Naive B cell (primary cell): ENCODE data around the gene MACC1. TPM values are rescaled to one million over a fixed set of nuclear protein-coding genes. Genes with fewer than 3 reads are reported as not detected.
A peak's percentile ranks its signal among the peaks of the same experiment; 100 is the strongest.

Source experiments
- ATAC-seq, 2 donors: fragments of 150-1000 bp; cut with Tn5 transposase; 2 replicates each; pipeline ENCODE4 v1.10.0; 2021; ENCODE audit warnings: low read depth in 2 of 2, mild to moderate bottlenecking in 2 of 2, moderate library complexity in 2 of 2
- DNase-seq: peaks from one replicate; pipeline ENCODE4 v3.0.0; 2022
- H3K27ac Mint-ChIP-seq, 6 donors: one replicate each; pipeline ENCODE4 v1.8.0; 2020 to 2022; ENCODE audit warnings: mild to moderate bottlenecking in 6 of 6, mixed read lengths in 6 of 6, moderate library complexity in 5 of 6, inconsistent platforms in 2 of 6
- H3K27me3 Mint-ChIP-seq, 3 donors: one replicate each; pipeline ENCODE4 v1.8.0; 2021 to 2022; ENCODE audit warnings: mixed read lengths in 3 of 3, mild to moderate bottlenecking in 1 of 3
- H3K36me3 Mint-ChIP-seq, 2 donors: one replicate each; pipeline ENCODE4 v1.8.0; 2020 to 2022; ENCODE audit warnings: mixed read lengths in 2 of 2, inconsistent platforms in 1 of 2, mild to moderate bottlenecking in 1 of 2
- H3K4me1 Mint-ChIP-seq, 3 donors: one replicate each; pipeline ENCODE4 v1.8.0; 2020 to 2022; ENCODE audit warnings: mixed read lengths in 3 of 3, inconsistent platforms in 1 of 3, mild to moderate bottlenecking in 1 of 3, moderate library complexity in 1 of 3
- H3K4me3 Mint-ChIP-seq, 8 donors: one replicate each; pipeline ENCODE4 v1.8.0; 2020 to 2022; ENCODE audit warnings: mild to moderate bottlenecking in 8 of 8, mixed read lengths in 8 of 8, moderate library complexity in 8 of 8, inconsistent platforms in 2 of 8
- H3K9me3 Mint-ChIP-seq, 7 donors: one replicate each; pipeline ENCODE4 v1.8.0; 2020 to 2022; ENCODE audit warnings: mixed read lengths in 7 of 7, mild to moderate bottlenecking in 5 of 7, inconsistent platforms in 2 of 7, moderate library complexity in 1 of 7
- polyA plus RNA-seq, 6 donors: library from polyadenylated mRNA; unstranded; fragments of 300-500 nt; fragmentation: Illumina TruSeq; gene quantifications; one replicate each; pipeline ENCODE4 v1.2.3, GENCODE V29; 2021; ENCODE audit warnings: low read depth in 6 of 6

The MACC1 gene
- polyA plus RNA-seq, 6 donors from 2014 or later = 0.06 to 1.9 (median 0.89) TPM

- Mint-ChIP-seq H3K9me3 (no peaks in the 10 kb centered on the region), H3K27me3 (no peaks in the 10 kb centered on the region), H3K4me3 (no peak overlapping the region), H3K27ac (peak overlapping the region in 1 of 6 donors; percentile 49), H3K36me3 (peaks cover 0 to 6% of the 10 kb centered on the region in 2 donors), H3K4me1 (no peaks in the 10 kb centered on the region)
- no peak for DNase-seq
- ATAC-seq = no peak
Observed at GRCh38 chr7:20173828-20174227, 43.4 kb downstream of the MACC1 start.

GRCh38 chr7:20172736-20173334 is 44.3 kb downstream of the MACC1 start:
- no peaks in the 10 kb centered on the region for H3K27me3 Mint-ChIP-seq
- ATAC-seq (peak; percentile 47 to 60), DNase-seq (peak; percentile 25)
- peaks cover 0 to 6% of the 10 kb centered on the region in 2 donors for H3K36me3 Mint-ChIP-seq
- H3K4me3 Mint-ChIP-seq = no peak overlapping the region
- no peaks in the 10 kb centered on the region for H3K9me3 Mint-ChIP-seq
- no peaks in the 10 kb centered on the region for H3K4me1 Mint-ChIP-seq
- H3K27ac Mint-ChIP-seq = no peak overlapping the region

- H3K27ac Mint-ChIP-seq = no peak overlapping the region
- H3K4me1 Mint-ChIP-seq = no peaks in the 10 kb centered on the region
- DNase-seq = no peak
- ATAC-seq = no peak
- H3K27me3 Mint-ChIP-seq = no peaks in the 10 kb centered on the region
- no peaks in the 10 kb centered on the region for H3K9me3 Mint-ChIP-seq
- peaks cover 0 to 10% of the 10 kb centered on the region in 2 donors for H3K36me3 Mint-ChIP-seq
- no peak overlapping the region for H3K4me3 Mint-ChIP-seq
Observed at GRCh38 chr7:20170633-20171032, 46.6 kb downstream of the MACC1 start.

DNA sequence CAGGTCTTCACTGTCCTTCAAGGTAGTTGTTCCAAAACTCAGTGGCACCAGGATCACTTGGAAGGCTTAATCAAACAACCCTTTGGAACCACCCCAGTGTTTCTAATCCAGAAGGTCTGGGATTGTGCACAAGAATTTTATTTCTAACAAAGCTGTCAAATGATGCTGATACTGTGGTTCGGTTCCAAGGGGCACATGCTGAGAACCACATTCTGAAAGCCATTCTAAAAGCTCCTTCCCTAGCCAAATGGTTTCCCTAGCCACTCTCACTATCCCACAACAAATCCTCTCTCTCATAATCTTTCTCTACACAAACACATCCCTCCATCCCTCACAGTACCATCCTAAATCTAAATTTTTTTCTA is 52.1 kb downstream of the MACC1 start:
- ATAC-seq = no peak
- H3K27me3 Mint-ChIP-seq = no peaks in the 10 kb centered on the region
- no peak for DNase-seq
- no peak overlapping the region for H3K4me3 Mint-ChIP-seq
- peaks cover 0 to 15% of the 10 kb centered on the region in 2 donors for H3K36me3 Mint-ChIP-seq
- H3K9me3 Mint-ChIP-seq = no peaks in the 10 kb centered on the region
- H3K4me1 Mint-ChIP-seq = no peaks in the 10 kb centered on the region
- peak overlapping the region in 1 of 6 donors; percentile 63 for H3K27ac Mint-ChIP-seq

DNA sequence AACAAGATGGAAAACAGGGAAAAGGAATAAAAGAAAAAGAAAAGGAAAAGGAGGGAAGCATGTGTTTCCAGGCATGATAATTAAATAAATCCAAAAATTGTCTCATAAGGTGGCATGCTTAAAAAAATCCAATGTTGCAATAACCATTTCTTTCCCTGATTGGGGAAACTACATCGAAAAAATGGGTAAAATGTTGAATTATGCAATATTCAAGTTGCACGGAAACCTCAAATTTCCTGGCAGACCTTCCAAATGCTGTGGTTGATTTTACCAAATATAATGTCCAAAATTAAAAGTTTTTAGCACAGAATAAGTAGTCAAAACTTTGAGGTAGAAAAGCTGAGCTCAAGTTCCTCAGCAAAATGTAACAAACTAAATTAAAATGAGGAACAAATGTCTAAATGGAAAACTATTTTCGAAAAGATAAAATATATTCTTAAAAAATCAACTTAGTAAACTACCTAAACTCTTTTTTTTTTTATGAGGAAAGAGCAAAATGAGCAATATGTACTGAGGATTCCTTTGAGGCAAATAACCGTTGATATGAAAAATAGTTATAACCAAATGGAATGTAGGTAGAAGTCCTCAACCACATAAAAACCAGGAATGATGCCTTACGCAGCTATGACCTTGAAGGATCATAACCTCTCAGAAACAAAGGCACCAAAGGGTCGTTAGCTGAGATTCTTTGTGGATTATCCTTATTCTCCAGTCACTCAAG is 52.6 kb downstream of the MACC1 start:
- H3K9me3 Mint-ChIP-seq = no peaks in the 10 kb centered on the region
- peaks cover 0 to 15% of the 10 kb centered on the region in 2 donors for H3K36me3 Mint-ChIP-seq
- no peak overlapping the region for H3K27ac Mint-ChIP-seq
- DNase-seq (no peak), ATAC-seq (no peak)
- no peaks in the 10 kb centered on the region for H3K4me1 Mint-ChIP-seq
- no peak overlapping the region for H3K4me3 Mint-ChIP-seq
- H3K27me3 Mint-ChIP-seq = no peaks in the 10 kb centered on the region

DNA sequence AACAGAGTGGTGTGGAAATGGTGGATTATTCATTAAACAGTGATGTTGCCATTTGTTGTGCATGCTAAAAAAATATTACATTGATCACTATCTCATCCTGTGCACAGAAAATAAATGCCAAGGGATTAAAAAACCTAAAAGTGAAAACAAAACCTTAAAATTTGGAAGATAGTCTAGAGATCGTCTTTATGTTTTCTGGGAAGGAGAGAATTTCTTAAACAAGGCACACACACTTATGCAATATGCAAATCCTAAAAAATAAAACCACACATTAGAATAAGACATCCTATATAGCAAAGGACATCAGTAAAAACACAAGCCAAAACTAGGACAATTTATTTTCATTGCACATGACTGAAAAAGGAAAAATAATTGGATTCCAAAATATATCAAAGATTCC is 54.5 kb downstream of the MACC1 start:
- no peaks in the 10 kb centered on the region for H3K4me1 Mint-ChIP-seq
- no peak overlapping the region for H3K4me3 Mint-ChIP-seq
- ATAC-seq (no peak), DNase-seq (no peak)
- H3K27me3 Mint-ChIP-seq = no peaks in the 10 kb centered on the region
- H3K9me3 Mint-ChIP-seq = no peaks in the 10 kb centered on the region
- no peak overlapping the region for H3K27ac Mint-ChIP-seq
- peaks cover 0 to 15% of the 10 kb centered on the region in 2 donors for H3K36me3 Mint-ChIP-seq

DNA sequence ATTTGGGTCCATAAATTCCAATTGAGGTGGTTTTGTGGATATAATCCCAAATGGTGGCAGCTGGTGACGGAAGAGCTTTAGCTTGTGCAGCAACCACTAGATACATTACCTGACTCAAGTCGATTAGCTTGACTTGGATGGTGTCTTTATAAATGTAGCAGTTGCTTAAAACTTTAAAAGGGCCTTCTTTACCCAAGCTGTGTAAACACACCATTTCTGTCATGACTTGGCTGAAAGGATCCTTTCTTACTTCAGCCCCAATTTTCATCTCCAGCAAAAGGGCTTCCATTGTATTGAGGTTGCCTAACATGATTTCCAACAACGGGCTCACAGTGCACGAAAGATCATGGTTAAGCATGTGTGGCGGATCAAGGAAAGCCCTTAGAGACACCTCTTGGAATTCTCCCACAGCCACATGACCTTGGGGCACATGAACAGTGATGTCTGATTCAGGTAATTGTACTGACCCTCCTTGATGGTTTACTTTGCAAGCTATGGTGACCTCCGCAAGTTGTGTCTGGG is 57.9 kb downstream of the MACC1 start:
- DNase-seq (no peak), ATAC-seq (no peak)
- H3K4me3 Mint-ChIP-seq = no peak overlapping the region
- H3K36me3 Mint-ChIP-seq = peaks cover 0 to 7% of the 10 kb centered on the region in 2 donors
- H3K4me1 Mint-ChIP-seq = peaks cover 0 to 4% (median 0%) of the 10 kb centered on the region in 3 donors
- peak overlapping the region in 2 of 6 donors; percentile 3 to 42 for H3K27ac Mint-ChIP-seq
- H3K9me3 Mint-ChIP-seq = no peaks in the 10 kb centered on the region
- no peaks in the 10 kb centered on the region for H3K27me3 Mint-ChIP-seq

- no peaks in the 10 kb centered on the region for H3K9me3 Mint-ChIP-seq
- no peaks in the 10 kb centered on the region for H3K27me3 Mint-ChIP-seq
- no peak overlapping the region for H3K4me3 Mint-ChIP-seq
- peaks cover 0 to 7% of the 10 kb centered on the region in 2 donors for H3K36me3 Mint-ChIP-seq
- H3K4me1 Mint-ChIP-seq = peaks cover 0 to 4% (median 0%) of the 10 kb centered on the region in 3 donors
- peak overlapping the region in 2 of 6 donors; percentile 54 for H3K27ac Mint-ChIP-seq
- peak in 1 of 2 donors; percentile 48 for ATAC-seq
- no peak for DNase-seq
Observed at GRCh38 chr7:20158684-20159083, 58.5 kb downstream of the MACC1 start.

GRCh38 chr7:20157456-20157855 is 59.7 kb downstream of the MACC1 start:
- no peak for DNase-seq
- Mint-ChIP-seq H3K27me3 (no peaks in the 10 kb centered on the region), H3K4me3 (no peak overlapping the region), H3K27ac (peak overlapping the region in 1 of 6 donors; percentile 49), H3K36me3 (peaks cover 0 to 7% of the 10 kb centered on the region in 2 donors), H3K9me3 (no peaks in the 10 kb centered on the region), H3K4me1 (peaks cover 0 to 11% (median 3%) of the 10 kb centered on the region in 3 donors)
- peak in 1 of 2 donors; percentile 21 for ATAC-seq

DNA sequence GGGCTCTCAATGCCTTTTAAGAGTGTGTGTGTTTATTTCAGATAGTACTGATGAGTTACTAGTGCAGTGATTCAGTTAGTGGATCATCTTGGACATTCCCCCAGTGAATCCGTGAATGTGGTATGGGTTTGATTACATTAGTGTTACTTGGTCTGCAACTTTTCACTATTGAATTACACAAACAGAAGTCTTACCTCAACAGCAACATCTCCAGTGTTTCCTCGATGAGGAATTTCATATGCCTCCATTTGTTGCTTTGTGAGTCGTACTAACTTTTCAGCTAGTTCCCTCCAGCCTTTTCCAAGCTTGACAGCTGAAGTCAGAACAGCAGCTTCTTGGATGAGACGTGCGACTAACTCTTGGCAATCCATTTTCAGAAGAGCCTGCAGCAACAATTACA is 63.2 kb downstream of the MACC1 start:
- H3K4me1 Mint-ChIP-seq = peaks cover 15 to 29% (median 15%) of the 10 kb centered on the region in 3 donors
- no peak overlapping the region for H3K4me3 Mint-ChIP-seq
- no peaks in the 10 kb centered on the region for H3K9me3 Mint-ChIP-seq
- no peaks in the 10 kb centered on the region for H3K36me3 Mint-ChIP-seq
- no peaks in the 10 kb centered on the region for H3K27me3 Mint-ChIP-seq
- peak overlapping the region in 1 of 6 donors; percentile 14 for H3K27ac Mint-ChIP-seq
- no peak for DNase-seq
- ATAC-seq = no peak

DNA sequence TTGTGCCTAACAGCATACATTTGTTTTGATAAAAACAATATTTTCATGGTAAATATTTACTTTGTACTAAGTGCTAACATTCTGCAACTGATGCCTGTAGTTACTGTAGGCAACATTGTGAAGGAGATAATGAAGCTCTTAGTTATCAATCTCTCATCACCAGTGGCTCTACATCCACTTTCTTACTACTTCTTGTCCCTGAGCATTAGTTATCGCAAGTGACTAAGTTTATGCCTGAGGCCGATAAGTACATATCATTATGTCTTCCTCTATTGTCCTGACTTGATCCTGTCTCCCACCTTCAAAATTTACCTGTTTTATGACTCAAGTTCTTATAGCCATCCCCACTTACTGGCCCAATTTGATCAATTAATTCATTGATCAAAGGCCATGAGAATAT is 63.6 kb downstream of the MACC1 start:
- Mint-ChIP-seq H3K36me3 (no peaks in the 10 kb centered on the region), H3K27ac (no peak overlapping the region), H3K4me3 (no peak overlapping the region), H3K9me3 (no peaks in the 10 kb centered on the region), H3K27me3 (no peaks in the 10 kb centered on the region), H3K4me1 (peaks cover 15 to 29% (median 15%) of the 10 kb centered on the region in 3 donors)
- no peak for ATAC-seq
- no peak for DNase-seq

GRCh38 chr7:20152511-20152910 is 64.7 kb downstream of the MACC1 start:
- Mint-ChIP-seq H3K9me3 (no peaks in the 10 kb centered on the region), H3K27ac (peak overlapping the region in 2 of 6 donors; percentile 23 to 64), H3K36me3 (no peaks in the 10 kb centered on the region), H3K27me3 (no peaks in the 10 kb centered on the region), H3K4me1 (peaks cover 15 to 29% (median 15%) of the 10 kb centered on the region in 3 donors), H3K4me3 (no peak overlapping the region)
- DNase-seq (no peak), ATAC-seq (no peak)

DNA sequence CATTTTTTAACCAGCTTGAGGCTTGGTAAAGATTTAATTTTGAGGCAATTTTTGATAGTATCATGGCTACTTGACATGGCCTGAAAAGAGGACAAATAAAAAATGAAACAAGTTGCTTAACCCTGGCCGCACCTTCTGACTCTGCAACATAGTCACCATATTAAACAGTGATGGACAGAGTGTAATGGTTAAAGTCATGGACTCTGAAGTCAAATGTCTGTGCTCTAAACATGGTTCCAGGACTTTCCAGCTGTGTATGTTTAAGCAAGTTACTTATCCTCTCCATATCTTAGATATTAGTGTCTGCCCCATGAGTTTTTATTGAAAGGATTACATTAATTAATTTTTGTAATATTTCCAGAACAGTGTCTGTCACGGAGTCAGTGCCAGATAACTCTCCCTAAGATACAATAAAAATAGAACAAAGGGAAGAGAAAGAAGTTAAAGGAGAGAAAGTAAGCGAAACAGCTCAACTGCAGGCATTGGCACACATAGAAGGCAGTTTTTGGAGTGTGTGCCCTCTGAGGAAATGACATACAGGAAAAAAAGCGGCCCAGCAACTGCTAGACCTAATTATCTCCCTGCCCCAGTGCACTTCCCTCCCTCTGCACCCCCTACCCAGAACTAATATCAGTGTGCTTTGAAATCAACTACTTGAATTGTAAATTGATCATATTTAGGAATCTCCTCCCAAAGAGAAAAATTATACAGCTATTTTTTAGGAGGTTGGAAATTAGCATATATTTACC is 65.3 kb downstream of the MACC1 start:
- peak overlapping the region in 1 of 8 donors; percentile 3 for H3K4me3 Mint-ChIP-seq
- peaks cover 15 to 29% (median 15%) of the 10 kb centered on the region in 3 donors for H3K4me1 Mint-ChIP-seq
- ATAC-seq (peak; percentile 52 to 62), DNase-seq (no peak)
- H3K36me3 Mint-ChIP-seq = peaks cover 0 to 2% of the 10 kb centered on the region in 2 donors
- H3K27me3 Mint-ChIP-seq = no peaks in the 10 kb centered on the region
- H3K9me3 Mint-ChIP-seq = no peaks in the 10 kb centered on the region
- peak overlapping the region in 2 of 6 donors; percentile 23 to 81 for H3K27ac Mint-ChIP-seq
